DMS53 treated with DMSO at 0.1 percent for 48 hours (cell line): ENCODE measurements around the gene LCE3E.

Source experiments
- DNase-seq: peaks from one replicate; lab custom pipeline; 2025; ENCODE audit not compliant: unreplicated experiment; lab: John Stamatoyannopoulos, UW

The LCE3E gene

DNA sequence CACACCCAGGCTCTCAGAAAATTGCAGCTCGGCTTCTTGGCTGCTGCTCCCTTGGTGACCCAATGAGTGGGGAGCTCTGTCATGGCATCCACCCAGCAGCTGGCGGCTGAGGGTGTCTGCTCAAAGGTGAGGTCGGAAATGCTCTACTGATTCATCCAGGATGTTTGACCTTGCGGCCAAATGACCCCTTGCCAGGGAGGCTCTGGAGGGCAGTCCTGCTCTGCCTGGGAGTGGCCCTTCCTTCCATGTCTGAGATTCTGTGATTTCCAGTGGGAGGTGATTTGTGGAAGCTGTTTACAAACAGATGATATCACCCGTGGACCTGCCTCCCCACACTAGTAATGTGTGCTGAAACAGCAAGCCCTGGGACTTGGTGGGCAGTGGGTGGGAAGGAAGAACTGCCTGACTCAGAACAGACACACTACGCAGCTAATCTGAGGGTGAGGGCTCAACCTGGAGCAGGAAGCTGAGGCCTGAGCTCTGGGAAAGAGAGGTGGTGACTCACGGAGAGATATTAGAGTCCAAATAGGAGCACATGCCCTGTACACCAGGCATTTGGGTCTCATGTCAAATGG lies 49.3 kb downstream of the LCE3E start:
- DNase-seq = no peak

DNA sequence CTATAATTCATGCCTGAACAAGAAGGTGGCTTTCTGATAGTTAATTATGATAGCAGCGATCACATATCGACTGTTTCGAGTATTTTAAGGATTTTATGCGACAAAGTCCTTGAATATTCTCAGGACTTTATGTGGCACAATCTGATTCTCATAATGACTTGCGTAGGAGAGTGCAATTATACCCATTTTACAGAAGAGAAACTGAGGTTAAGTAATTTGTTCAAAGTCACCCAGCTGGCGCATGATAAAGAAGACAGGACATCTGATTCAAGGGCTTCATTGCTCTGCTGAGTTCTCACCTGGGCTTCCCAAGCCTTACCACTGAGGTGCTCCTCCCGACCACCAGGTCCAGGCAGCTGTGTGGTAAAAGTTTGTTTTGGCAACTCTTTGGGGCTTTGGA lies 50.5 kb downstream of the LCE3E start:
- DNase-seq = no peak
